ENCODE data around the gene TMEM130.

TMEM130 gene

GRCh38 chr7:98869597-98870120 lies at the start of gene TMEM130:
Gene TMEM130 (minus strand): TSS chr7:98870014. CDS start chr7:98869861, 153 bp downstream.
- no peak for DNase-seq

GRCh38 chr7:98917331-98917730 lies 47.5 kb upstream of the TMEM130 start:
- no peak for DNase-seq

GRCh38 chr7:98913612-98914011 lies 43.8 kb upstream of the TMEM130 start:
- DNase-seq = no peak

- no peak for DNase-seq
These were observed 43.2 kb upstream of the TMEM130 start for GRCh38 chr7:98913026-98913425.

- no peak for DNase-seq
These were observed 42.1 kb upstream of the TMEM130 start for GRCh38 chr7:98911916-98912315.

GRCh38 chr7:98910427-98910826 lies 40.6 kb upstream of the TMEM130 start:
- DNase-seq = no peak

- DNase-seq = no peak
These were observed 39.7 kb upstream of the TMEM130 start for GRCh38 chr7:98909487-98909886.

- DNase-seq = no peak
These were observed 38.8 kb upstream of the TMEM130 start for GRCh38 chr7:98908585-98908984.

GRCh38 chr7:98907570-98907969 lies 37.8 kb upstream of the TMEM130 start:
- DNase-seq = no peak

GRCh38 chr7:98903246-98903645 lies 33.4 kb upstream of the TMEM130 start:
- no peak for DNase-seq

- no peak for DNase-seq
These were observed 32.7 kb upstream of the TMEM130 start for GRCh38 chr7:98902523-98902922.

- no peak for DNase-seq
These were observed 31.0 kb upstream of the TMEM130 start for GRCh38 chr7:98900815-98901214.

- no peak for DNase-seq
These were observed 30.0 kb upstream of the TMEM130 start for GRCh38 chr7:98899816-98900215.

GRCh38 chr7:98892609-98893008 lies 22.8 kb upstream of the TMEM130 start:
- no peak for DNase-seq

- no peak for DNase-seq
These were observed 17.2 kb upstream of the TMEM130 start for GRCh38 chr7:98887038-98887437.

GRCh38 chr7:98884416-98884815 lies 14.6 kb upstream of the TMEM130 start:
- no peak for DNase-seq

- DNase-seq = no peak
These were observed 11.9 kb upstream of the TMEM130 start for GRCh38 chr7:98881561-98882315.

- no peak for DNase-seq
These were observed 10.7 kb upstream of the TMEM130 start for GRCh38 chr7:98880485-98880884.

GRCh38 chr7:98879979-98880315 lies 10.1 kb upstream of the TMEM130 start:
- DNase-seq = no peak

- peak; percentile 52 for DNase-seq
These were observed 9.6 kb upstream of the TMEM130 start for GRCh38 chr7:98879198-98879978.

GRCh38 chr7:98878365-98879197 lies 8.8 kb upstream of the TMEM130 start, which contains the start of gene TRRAP:
Gene TRRAP (plus strand): TSS chr7:98878532. CDS start chr7:98881151, 2,619 bp downstream.
- peak; percentile 85 for DNase-seq

GRCh38 chr7:98877692-98878364 lies 8.0 kb upstream of the TMEM130 start:
- DNase-seq = no peak

- no peak for DNase-seq
These were observed 7.3 kb upstream of the TMEM130 start for GRCh38 chr7:98877146-98877545.

Data from activated CD4-positive, CD25-positive, alpha-beta regulatory T cell treated with anti-CD3 and anti-CD28 coated beads, Interleukin-2, amount 50 U/mL, for 72 hours (primary cell).